Measurements from ENCODE around the gene GPC1.

GRCh38 chr2:240457223-240458043 is 22.0 kb downstream of the GPC1 start:
- no peak for TF ChIP-seq POLR2A (IDR thresholded peaks at IDR 0.05; ENCODE audit: low read depth, low read length)
- no peak for TF ChIP-seq POLR2AphosphoS5 (IDR thresholded peaks at IDR 0.05; ENCODE audit: low read depth, low read length)
- no peak for TF ChIP-seq TAF1 (IDR thresholded peaks at IDR 0.05; ENCODE audit: borderline replicate concordance, low read depth, low read length)
